GM12865 (cell line): Measurements from ENCODE around the gene ABCA7.

Source experiments
- DNase-seq: peaks from one replicate; pipeline ENCODE4 v3.0.0; 2010; ENCODE audit warnings: low read depth
- H3K4me3 ChIP-seq: 2 replicates; pipeline ENCODE4 v1.5.1; 2011; ENCODE audit warnings: mild to moderate bottlenecking, low read depth, low read length, control low read depth
- CTCF ChIP-seq: IDR thresholded peaks from 2 replicates; pipeline ENCODE4 v1.5.1; 2011; ENCODE audit warnings: low read length, control low read depth, low read depth, inconsistent platforms; ENCODE audit not compliant: insufficient read depth; ENCODE audit errors: missing control alignments

The ABCA7 gene

GRCh38 chr19:1076951-1077350 lies 37.0 kb downstream of the ABCA7 start:
- TF ChIP-seq CTCF = no peak
- DNase-seq = peak; percentile 97
- H3K4me3 ChIP-seq = peak overlapping the region; percentile 28

GRCh38 chr19:1079566-1080111 lies 39.7 kb downstream of the ABCA7 start:
- DNase-seq = no peak
- no peak for TF ChIP-seq CTCF
- no peak overlapping the region for H3K4me3 ChIP-seq

- no peak for TF ChIP-seq CTCF
- DNase-seq = no peak
- no peak overlapping the region for H3K4me3 ChIP-seq
Measured at GRCh38 chr19:1080360-1081161, 40.7 kb downstream of the ABCA7 start.

GRCh38 chr19:1081301-1082164 lies 41.6 kb downstream of the ABCA7 start:
- no peak for TF ChIP-seq CTCF
- no peak overlapping the region for H3K4me3 ChIP-seq
- DNase-seq = no peak

- DNase-seq = peak; percentile 87
- no peak overlapping the region for H3K4me3 ChIP-seq
- no peak for TF ChIP-seq CTCF
Measured at GRCh38 chr19:1082165-1082927, 42.4 kb downstream of the ABCA7 start.
